Lung (tissue), 12 donors: Measurements from ENCODE around the gene ERGIC1. TPM values are rescaled to one million over a fixed set of nuclear protein-coding genes. Genes with fewer than 3 reads are reported as not detected.

Source experiments
- ATAC-seq: fragments of 200-7000 bp; cut with Tn5 transposase; one replicate; pipeline ENCODE4 v1.9.1; 2020; ENCODE audit warnings: moderate number of reproducible peaks; ENCODE audit not compliant: insufficient read depth, low FRiP score
- DNase-seq, 3 donors: peaks; one replicate each; pipeline ENCODE4 v3.0.0-alpha.2; 2013 to 2017
- H3K27ac ChIP-seq, 2 donors: one replicate each; pipeline ENCODE4 v1.5.1; 2013; ENCODE audit warnings: mild to moderate bottlenecking in 2 of 2, moderate library complexity in 2 of 2, control low read depth in 1 of 2, inconsistent platforms in 1 of 2, low read depth in 1 of 2, low read length in 1 of 2
- H3K27me3 ChIP-seq, 3 donors: one replicate each; pipeline ENCODE4 v1.5.1; 2013; ENCODE audit warnings: low read length in 2 of 3; ENCODE audit not compliant: control insufficient read depth in 3 of 3, insufficient read depth in 3 of 3
- H3K36me3 ChIP-seq, 4 donors: one replicate each; pipeline ENCODE4 v1.5.1; 2013; ENCODE audit warnings: low read length in 4 of 4, mild to moderate bottlenecking in 1 of 4, moderate library complexity in 1 of 4; ENCODE audit not compliant: control insufficient read depth in 4 of 4, insufficient read depth in 4 of 4
- H3K4me1 ChIP-seq, 5 donors: one replicate each; pipeline ENCODE4 v1.5.1; 2013; ENCODE audit warnings: low read length in 5 of 5, mild to moderate bottlenecking in 2 of 5, moderate library complexity in 1 of 5; ENCODE audit not compliant: control insufficient read depth in 5 of 5, insufficient read depth in 5 of 5
- H3K4me3 ChIP-seq: one replicate; pipeline ENCODE4 v1.5.1; 2013; ENCODE audit warnings: mild to moderate bottlenecking, control low read depth, moderate library complexity
- H3K9ac ChIP-seq, 2 donors: one replicate each; pipeline ENCODE4 v1.5.1; 2013; ENCODE audit warnings: low read length in 2 of 2, control low read depth in 1 of 2; ENCODE audit not compliant: insufficient read depth in 1 of 2
- H3K9me3 ChIP-seq, 4 donors: one replicate each; pipeline ENCODE4 v1.5.1; 2013; ENCODE audit warnings: low read length in 3 of 4, mild to moderate bottlenecking in 1 of 4, moderate library complexity in 1 of 4; ENCODE audit not compliant: control insufficient read depth in 4 of 4, insufficient read depth in 3 of 4
- WGBS, 2 donors: extraction: QIAGEN DNeasy Blood & Tissue Kit; methylation state at CpG; one replicate each; pipeline ENCODE4 v1.1.7; 2013; 5-methylcytosine and 5-hydroxymethylcytosine counted together
- polyA plus RNA-seq, 2 donors: library from polyadenylated mRNA; stranded (reverse); fragments of 200-250 nt; gene quantifications; one replicate each; pipeline ENCODE4 v1.2.1, GENCODE V29; 2013
- total RNA-seq, 2 donors: library from RNA; depleted of rRNA in 1 of 2; stranded (reverse); fragments of >200 nt in 1 of 2; gene quantifications; one replicate each; pipeline ENCODE4 v1.2.1, GENCODE V29; 2014 to 2021
- TF ChIP-seq, protein P1 (sequence below): IDR thresholded peaks from 2 replicates; pipeline ENCODE4 v1.5.1; 2012; ENCODE audit warnings: mild to moderate bottlenecking; ENCODE audit errors: control extremely low read depth, extremely low read depth
- donor health status: control.
- donor health status: control.
- donor health status: Bipolar disorder and iron deficiency.
- donor health status: healthy.
- donor health status: DM: yes; HTN: yes; CAD: no.

The ERGIC1 gene
- total and polyA plus RNA-seq, 4 donors = 62.2 to 215 (median 163) TPM

DNA sequence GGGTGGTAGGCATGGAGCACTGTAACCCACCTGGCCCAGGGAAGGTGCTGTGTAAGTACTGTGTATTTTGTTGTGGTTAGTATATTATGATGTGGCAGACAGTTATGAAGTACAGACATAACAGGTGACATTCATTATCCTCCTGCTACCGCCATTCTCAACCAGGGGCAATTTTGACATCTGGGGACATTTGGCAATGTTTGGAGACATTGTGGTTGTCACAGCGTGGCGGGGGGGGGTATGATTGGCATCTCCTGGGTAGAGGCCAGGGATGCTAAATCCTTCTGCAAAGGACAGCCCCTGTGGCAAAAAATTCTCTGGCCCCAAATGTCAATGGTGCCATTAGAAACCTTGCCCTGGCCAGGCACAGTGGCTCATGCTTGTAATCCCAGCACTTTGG, 115.4 kb downstream of the ERGIC1 start:
- 86 to 93% methylated on average over 3 of the region's 3 CpGs for WGBS, 2 donors
- Histone ChIP-seq H3K27me3 (no peaks in the 10 kb centered on the region), H3K4me1 (no peaks in the 10 kb centered on the region), H3K9me3 (no peaks in the 10 kb centered on the region), H3K9ac (no peak overlapping the region), H3K4me3 (no peak overlapping the region), H3K27ac (no peak overlapping the region), H3K36me3 (peaks cover 0 to 27% (median 15%) of the 10 kb centered on the region in 4 donors)
- TF ChIP-seq, protein P1, sequence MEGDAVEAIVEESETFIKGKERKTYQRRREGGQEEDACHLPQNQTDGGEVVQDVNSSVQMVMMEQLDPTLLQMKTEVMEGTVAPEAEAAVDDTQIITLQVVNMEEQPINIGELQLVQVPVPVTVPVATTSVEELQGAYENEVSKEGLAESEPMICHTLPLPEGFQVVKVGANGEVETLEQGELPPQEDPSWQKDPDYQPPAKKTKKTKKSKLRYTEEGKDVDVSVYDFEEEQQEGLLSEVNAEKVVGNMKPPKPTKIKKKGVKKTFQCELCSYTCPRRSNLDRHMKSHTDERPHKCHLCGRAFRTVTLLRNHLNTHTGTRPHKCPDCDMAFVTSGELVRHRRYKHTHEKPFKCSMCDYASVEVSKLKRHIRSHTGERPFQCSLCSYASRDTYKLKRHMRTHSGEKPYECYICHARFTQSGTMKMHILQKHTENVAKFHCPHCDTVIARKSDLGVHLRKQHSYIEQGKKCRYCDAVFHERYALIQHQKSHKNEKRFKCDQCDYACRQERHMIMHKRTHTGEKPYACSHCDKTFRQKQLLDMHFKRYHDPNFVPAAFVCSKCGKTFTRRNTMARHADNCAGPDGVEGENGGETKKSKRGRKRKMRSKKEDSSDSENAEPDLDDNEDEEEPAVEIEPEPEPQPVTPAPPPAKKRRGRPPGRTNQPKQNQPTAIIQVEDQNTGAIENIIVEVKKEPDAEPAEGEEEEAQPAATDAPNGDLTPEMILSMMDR = no peak
- DNase-seq (no peak), ATAC-seq (no peak)

DNA sequence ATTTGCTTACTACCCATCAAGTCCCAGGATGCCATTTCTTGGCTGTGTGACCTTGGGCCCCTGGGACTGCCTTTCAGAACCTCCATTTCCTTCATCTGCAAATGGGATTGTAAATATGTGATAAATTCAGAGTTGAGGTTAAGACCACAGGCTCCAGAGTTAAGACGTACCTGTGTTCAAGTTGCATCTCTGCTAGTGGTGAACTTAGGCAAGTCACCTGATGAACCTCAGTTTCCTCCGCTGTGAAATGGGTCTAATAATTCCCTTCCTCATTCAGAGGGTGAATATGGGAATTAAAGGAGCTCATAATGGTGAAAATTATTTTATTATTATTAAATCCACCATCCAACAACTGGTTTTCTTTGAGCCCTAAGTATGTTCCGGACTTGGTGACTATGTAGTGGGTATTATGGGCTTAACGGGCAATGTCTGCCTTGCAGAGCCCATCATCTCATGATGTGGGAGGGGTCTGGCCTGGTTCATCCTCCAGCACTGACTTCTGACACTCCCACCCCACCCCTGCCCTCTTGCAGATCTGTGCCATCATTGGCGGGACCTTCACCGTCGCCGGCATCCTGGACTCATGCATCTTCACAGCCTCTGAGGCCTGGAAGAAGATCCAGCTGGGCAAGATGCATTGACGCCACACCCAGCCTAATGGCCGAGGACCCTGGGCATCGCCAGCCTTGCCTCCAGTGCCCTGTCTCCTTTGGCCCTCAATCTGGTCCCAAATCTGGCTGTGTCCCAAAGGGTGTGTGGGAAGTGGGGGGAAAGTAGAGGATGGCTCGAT, 116.3 kb downstream of the ERGIC1 start:
- H3K4me1 ChIP-seq = no peaks in the 10 kb centered on the region
- TF ChIP-seq, protein P1 = no peak
- no peaks in the 10 kb centered on the region for H3K27me3 ChIP-seq
- H3K9me3 ChIP-seq = no peaks in the 10 kb centered on the region
- DNase-seq (no peak), ATAC-seq (no peak)
- H3K27ac ChIP-seq = no peak overlapping the region
- H3K36me3 ChIP-seq = peaks cover 0 to 24% (median 15%) of the 10 kb centered on the region in 4 donors
- no peak overlapping the region for H3K9ac ChIP-seq
- WGBS, 2 donors = 94 to 95% methylated on average over 12 of the region's 12 CpGs
- H3K4me3 ChIP-seq = no peak overlapping the region

DNA sequence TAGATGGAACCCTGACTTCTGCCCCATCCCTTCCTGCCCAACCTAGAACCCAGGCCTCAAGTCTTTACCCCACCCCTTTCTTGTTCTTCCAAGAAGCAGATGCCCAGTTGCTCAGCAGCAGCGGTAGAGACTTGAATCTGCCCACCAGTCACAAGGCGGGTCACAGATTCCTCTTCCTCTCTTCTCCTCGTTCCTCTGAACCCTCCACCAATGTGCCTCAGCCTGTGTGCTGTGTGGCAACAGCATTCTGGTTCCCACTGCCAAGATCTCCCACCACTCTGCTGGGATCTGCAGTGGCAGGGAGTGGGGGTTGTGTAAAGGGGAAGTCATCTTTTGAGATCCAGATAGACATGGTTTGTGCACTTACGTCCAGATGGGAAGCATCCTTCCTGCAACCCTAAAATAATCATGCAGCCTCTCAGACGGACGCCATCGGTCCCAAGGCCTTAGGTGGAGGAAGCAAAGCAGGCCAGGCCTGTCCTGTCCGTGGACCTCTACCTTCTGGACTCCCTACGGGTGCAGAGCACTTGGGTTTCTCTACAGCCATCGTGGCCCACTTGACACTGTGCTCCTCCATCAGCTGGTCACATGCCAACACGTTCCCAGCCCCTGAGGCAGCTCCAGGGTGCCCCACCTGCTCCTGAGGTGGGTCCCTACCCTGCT, 117.5 kb downstream of the ERGIC1 start:
- TF ChIP-seq, protein P1 = no peak
- Histone ChIP-seq H3K27me3 (no peaks in the 10 kb centered on the region), H3K4me1 (no peaks in the 10 kb centered on the region), H3K27ac (peak overlapping the region in 1 of 2 donors; percentile 23), H3K36me3 (peaks cover 0 to 17% (median 13%) of the 10 kb centered on the region in 4 donors), H3K4me3 (no peak overlapping the region), H3K9me3 (no peaks in the 10 kb centered on the region), H3K9ac (no peak overlapping the region)
- WGBS, 2 donors = 69 to 72% methylated on average over 11 of the region's 11 CpGs
- DNase-seq (no peak), ATAC-seq (no peak)
